ENCODE data around the gene ZXDC. TPM values are rescaled to one million over a fixed set of nuclear protein-coding genes. Genes with fewer than 3 reads are reported as not detected.

ZXDC gene
- total and polyA plus RNA-seq, 8 donors, result 30.1 to 40.8 (median 35.5) TPM

DNA sequence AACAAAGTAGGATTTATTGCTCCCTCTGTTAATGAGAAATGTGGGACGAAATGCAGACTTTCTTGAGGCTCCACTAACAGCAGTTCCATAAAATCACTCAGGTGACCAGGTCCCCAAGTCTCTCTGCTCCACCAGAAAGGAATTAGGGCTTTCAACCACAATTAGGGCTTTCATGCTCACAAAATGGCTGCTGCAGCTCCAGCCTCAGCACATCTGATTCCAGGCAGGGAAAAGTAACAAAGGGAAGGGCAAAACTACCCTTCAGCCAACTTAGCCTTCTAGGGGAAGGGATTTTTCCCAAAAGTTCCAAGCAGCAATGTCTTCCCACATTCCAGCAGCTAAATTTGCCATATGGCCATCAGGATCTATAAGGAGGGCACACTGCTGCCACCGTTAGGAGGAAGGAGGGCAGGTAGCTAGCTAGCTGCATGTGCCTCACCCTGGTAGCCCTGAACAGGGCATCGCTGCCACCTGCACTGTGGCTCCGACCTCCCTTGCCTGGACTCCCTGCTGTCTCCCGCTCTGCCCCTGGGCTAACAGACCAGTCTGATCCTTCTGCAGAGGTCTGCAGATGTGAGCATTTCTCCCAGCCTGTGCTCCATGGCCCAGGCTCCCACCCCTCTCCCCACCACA lies 68.2 kb downstream of the ZXDC start:
- Histone ChIP-seq H3K4me1 (no peaks in the 10 kb centered on the region), H3K4me3 (no peak overlapping the region), H3K36me3 (no peaks in the 10 kb centered on the region), H3K9me3 (no peaks in the 10 kb centered on the region), H3K27me3 (peaks cover 4 to 14% of the 10 kb centered on the region in 2 donors), H3K27ac (no peak overlapping the region)
- no peak for DNase-seq
- TF ChIP-seq, protein P1, sequence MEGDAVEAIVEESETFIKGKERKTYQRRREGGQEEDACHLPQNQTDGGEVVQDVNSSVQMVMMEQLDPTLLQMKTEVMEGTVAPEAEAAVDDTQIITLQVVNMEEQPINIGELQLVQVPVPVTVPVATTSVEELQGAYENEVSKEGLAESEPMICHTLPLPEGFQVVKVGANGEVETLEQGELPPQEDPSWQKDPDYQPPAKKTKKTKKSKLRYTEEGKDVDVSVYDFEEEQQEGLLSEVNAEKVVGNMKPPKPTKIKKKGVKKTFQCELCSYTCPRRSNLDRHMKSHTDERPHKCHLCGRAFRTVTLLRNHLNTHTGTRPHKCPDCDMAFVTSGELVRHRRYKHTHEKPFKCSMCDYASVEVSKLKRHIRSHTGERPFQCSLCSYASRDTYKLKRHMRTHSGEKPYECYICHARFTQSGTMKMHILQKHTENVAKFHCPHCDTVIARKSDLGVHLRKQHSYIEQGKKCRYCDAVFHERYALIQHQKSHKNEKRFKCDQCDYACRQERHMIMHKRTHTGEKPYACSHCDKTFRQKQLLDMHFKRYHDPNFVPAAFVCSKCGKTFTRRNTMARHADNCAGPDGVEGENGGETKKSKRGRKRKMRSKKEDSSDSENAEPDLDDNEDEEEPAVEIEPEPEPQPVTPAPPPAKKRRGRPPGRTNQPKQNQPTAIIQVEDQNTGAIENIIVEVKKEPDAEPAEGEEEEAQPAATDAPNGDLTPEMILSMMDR (IDR thresholded peaks at IDR 0.05), result no peak
- intact Hi-C loops (cut with DNase I), result no loop called here
- no peak for ATAC-seq

GRCh38 chr3:126406389-126407296 lies 69.0 kb downstream of the ZXDC start:
- no peak overlapping the region for H3K4me3 ChIP-seq
- H3K27me3 ChIP-seq, result peaks cover 1 to 19% of the 10 kb centered on the region in 2 donors
- DNase-seq (no peak), ATAC-seq (no peak)
- H3K27ac ChIP-seq, result no peak overlapping the region
- H3K36me3 ChIP-seq, result no peaks in the 10 kb centered on the region
- intact Hi-C loops (cut with DNase I), result no loop called here
- TF ChIP-seq, protein P1 (IDR thresholded peaks at IDR 0.05), result no peak
- H3K4me1 ChIP-seq, result no peaks in the 10 kb centered on the region
- H3K9me3 ChIP-seq, result no peaks in the 10 kb centered on the region

DNA sequence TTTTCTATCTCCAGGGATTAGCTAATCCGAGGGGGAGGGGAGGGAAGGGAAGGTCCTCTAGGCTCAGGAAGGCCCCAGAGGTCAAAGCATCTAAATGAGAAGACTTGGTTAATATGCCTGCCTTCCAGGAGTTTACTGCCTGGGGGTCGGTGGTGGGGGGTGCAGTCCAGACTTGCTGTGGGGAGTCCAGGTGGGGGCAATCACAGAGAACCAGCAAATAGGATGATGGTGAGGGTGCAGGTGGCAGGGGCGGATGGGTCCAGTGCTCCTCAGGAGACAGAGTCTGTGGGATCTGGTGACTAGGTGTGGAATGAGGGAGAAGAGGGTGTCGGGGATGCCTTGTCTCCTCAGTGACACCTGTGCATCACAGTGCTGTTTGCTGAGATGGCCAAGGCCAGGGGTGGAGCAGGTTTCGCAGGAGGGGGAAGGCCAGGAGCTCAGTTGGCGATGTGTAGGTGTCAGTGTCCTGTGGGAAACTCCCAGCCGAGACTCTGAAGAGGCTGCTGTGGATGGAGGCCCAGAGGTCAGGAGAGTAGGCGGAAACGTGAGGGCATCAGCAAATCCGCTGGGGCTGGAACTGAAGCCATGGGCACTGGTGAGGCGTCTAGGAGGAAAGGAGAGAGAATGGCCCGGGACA lies 72.9 kb downstream of the ZXDC start:
- DNase-seq, result no peak
- intact Hi-C loops (cut with DNase I), result no loop called here
- Histone ChIP-seq H3K27ac (no peak overlapping the region), H3K4me3 (no peak overlapping the region), H3K4me1 (no peaks in the 10 kb centered on the region), H3K27me3 (peaks cover 0 to 17% of the 10 kb centered on the region in 2 donors), H3K36me3 (no peaks in the 10 kb centered on the region), H3K9me3 (peaks cover 0 to 3% of the 10 kb centered on the region in 2 donors)
- TF ChIP-seq, protein P1 (IDR thresholded peaks at IDR 0.05), result no peak
- ATAC-seq, result no peak

- ATAC-seq, result no peak
- no peak overlapping the region for H3K27ac ChIP-seq
- no peaks in the 10 kb centered on the region for H3K4me1 ChIP-seq
- intact Hi-C loops (cut with DNase I), result no loop called here
- no peak overlapping the region for H3K4me3 ChIP-seq
- H3K36me3 ChIP-seq, result no peaks in the 10 kb centered on the region
- H3K9me3 ChIP-seq, result peaks cover 0 to 3% of the 10 kb centered on the region in 2 donors
- DNase-seq, result no peak
- TF ChIP-seq, protein P1 (IDR thresholded peaks at IDR 0.05), result no peak
- peaks cover 0 to 12% of the 10 kb centered on the region in 2 donors for H3K27me3 ChIP-seq
These were observed 73.5 kb downstream of the ZXDC start for GRCh38 chr3:126402178-126402577.
